NCI-H774 (cell line): ENCODE results near the gene RASSF4.

Experiments
- DNase-seq: peaks from one replicate; lab custom pipeline; 2025; lab: John Stamatoyannopoulos, UW

The RASSF4 gene

GRCh38 chr10:44975431-44976331 is 16.1 kb downstream of the RASSF4 start:
- no peak for DNase-seq

DNA sequence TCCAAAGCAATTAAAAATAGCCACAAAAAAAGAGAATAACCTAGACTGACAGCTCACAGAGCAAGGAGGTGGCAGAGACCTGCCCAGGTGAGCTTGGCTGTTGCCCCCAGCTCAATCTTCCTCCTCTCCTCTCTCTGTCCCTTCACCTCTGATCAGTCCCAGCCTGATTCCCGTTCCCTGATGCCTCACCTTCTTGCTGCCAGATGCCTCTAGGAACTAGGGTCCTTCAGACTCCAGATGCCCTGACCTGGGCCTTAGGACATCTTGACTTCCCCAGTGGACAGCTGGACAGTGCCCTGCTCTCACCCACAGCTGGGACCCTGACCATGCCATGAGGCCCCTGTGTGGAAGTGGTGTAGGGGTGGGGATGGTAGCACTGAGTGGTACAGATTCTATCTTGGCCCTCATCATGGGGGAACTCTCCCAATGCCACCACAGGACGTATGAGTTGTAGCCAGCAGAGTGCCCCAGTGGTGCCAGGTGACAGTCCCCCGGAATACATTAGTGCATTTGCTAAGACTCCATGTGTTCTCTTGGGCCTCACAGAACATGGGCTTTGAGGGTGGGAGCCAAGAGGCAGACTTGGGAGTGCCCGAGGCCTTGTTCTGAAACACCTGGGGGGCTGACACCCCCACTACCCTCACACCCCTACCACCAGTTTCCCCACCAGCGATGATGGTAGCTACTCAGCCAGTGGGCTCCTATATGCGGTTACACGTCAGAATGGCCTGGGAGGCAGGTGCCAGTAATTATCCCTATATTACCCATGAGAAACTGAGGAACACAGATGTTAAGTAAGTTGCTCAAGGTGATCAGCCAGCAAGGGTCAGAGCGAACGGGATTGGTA is 17.0 kb downstream of the RASSF4 start:
- DNase-seq, result no peak

DNA sequence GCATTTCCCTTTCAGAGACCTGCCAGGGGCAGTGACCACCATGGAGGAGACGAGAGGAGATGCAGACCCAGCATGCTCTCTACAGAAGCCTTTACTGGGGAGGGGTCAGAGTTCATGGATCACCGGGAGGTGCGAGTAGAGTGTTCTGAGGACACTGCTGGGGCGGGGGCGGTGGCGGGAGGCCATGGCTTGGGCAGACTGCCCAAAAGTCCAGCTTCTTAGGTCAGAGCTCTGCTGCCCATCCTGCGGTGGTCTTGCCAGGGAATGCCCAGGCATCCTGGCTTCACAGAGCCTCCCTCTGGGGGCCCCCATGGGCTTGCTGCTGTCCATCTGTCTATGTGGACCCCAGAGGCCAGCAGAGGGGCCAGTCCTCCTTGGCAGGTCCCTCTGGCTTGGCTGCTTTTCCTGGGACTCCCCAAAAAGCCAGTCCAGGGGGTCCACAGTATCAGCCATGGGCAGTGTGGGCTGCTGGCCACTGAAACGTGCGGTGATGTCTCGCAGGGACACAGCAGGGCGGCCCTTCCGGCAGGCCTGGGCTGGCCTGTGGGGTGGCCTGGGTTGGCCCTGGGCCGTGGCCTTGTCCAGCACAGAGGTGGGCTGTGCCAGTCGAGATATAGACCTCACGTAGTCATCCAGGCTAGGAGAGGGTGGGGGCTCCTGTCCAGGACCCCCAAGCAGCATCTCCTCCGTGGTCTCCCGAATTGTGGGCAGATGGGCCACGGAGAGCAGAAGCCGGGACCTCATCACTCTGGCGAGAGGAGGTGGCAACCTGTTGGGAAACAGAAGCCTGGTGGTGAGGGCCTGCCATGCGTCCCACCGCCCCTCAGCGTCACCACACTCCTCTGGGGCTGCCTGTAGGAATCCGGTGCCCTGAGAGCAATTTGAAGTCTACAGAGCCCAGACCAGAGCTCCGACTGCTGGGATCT is 17.9 kb downstream of the RASSF4 start:
- no peak for DNase-seq

GRCh38 chr10:44978213-44978569 is 18.6 kb downstream of the RASSF4 start:
- no peak for DNase-seq

DNA sequence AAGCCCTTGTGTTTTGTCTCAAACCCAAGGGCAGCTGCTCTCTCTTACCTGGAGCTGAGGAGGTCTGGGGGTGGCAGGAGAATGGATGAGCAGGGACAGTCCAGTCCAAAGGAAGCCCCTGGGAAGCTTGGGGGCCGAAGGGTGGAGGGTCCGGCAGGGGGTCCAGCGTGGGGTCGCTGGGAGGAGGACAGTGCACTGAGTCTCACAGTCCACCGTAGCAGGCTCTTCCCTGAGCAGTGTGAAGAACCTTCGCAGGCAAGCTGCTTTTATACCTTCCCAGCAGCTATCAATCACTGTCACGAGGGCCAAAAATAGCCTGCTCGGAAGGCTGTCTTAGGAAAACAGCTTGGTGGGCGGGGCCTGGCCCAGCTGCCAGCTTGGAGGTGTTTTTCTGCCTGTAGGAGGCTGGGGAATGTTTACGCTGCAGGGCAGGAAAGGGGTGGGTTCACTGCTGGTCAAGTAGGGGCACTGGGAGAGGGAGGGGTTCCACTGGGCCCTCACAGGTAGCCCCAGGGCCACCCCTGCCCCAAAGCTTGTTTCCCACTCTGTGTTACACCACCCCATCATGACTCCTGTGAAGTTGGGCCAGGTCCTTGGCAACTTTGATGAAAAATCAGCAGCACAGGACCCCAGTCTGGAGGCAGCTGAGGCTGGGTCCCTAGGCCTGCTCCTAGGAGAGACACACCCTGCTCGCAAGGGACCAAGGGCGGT is 19.1 kb downstream of the RASSF4 start, which contains the start of gene DEPP1:
Gene DEPP1, minus strand, starts transcription at position 240 of the 711 bp plus-strand sequence. CDS start 779 bp downstream, outside the sequence.
- DNase-seq, result peak; percentile 92

DNA sequence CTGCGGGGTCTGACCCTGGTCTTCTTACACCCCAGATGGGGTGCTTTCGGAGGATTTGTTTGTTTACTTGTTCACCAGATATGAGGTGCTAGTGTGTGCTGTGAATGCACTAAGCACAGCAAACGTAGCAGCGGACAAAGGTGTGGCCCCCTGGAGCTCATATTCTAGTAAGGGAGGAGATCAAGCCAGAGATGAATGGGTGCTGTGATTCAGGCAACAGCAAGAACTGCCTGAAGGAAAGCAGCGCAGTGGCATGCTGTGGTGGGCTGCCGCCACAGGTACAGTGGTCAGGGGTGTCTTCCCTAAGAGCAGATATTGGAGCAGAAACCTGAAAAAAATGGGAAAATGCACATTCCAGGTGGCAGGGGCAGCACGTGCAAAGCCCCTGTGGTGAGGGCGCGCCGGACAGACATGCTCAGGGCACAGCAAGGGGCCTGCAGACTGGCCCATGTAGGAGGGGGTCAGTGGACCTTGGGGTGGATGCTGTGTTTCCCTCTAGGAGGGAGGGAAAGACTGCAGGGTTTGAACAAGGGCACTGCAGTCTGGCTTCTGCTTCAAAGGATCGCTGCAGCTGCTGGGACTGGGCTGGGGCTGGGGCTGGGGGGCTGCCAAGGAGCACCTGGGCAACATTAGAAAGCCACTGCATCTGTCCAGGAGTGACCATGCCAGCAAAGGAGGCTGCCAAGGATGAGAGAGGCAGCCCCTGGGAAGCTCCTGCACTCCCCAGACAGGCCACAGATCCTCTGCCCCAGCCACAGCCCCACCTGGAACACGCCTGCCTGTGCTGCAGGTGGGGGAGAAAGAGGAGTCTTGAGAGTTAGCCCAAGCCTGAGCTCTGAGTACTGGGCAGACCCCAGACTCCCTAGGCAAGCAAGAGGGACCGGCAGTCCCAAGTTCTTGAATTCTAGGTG is 19.9 kb downstream of the RASSF4 start:
- DNase-seq, result no peak

- no peak for DNase-seq
These were observed 20.9 kb downstream of the RASSF4 start for GRCh38 chr10:44980309-44981171.

- DNase-seq, result no peak
These were observed 21.8 kb downstream of the RASSF4 start for GRCh38 chr10:44981172-44982113.

- no peak for DNase-seq
These were observed 22.5 kb downstream of the RASSF4 start for GRCh38 chr10:44982114-44982460.

GRCh38 chr10:44982496-44982895 is 22.9 kb downstream of the RASSF4 start:
- DNase-seq, result no peak

- no peak for DNase-seq
These were observed 23.7 kb downstream of the RASSF4 start for GRCh38 chr10:44983066-44983894.

DNA sequence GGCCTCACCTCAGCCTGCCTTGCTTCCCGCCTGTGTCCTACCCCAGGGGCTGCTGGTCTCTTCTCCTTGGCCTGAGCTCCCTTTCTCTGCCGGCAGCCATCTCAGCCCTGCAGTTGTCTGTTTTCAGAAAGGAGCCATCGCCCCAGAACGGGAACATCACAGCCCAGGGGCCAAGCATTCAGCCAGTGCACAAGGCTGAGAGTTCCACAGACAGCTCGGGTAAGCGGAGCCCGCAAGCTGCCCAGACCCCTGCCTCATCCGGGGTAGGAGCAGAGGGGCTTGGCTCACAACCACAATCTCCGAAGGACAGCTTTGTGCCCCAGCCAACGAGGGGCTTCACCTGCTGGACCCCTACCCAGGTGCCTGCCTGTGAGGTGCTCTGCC is 24.3 kb downstream of the RASSF4 start:
- no peak for DNase-seq

- DNase-seq, result no peak
These were observed 25.1 kb downstream of the RASSF4 start for GRCh38 chr10:44984671-44985101.

DNA sequence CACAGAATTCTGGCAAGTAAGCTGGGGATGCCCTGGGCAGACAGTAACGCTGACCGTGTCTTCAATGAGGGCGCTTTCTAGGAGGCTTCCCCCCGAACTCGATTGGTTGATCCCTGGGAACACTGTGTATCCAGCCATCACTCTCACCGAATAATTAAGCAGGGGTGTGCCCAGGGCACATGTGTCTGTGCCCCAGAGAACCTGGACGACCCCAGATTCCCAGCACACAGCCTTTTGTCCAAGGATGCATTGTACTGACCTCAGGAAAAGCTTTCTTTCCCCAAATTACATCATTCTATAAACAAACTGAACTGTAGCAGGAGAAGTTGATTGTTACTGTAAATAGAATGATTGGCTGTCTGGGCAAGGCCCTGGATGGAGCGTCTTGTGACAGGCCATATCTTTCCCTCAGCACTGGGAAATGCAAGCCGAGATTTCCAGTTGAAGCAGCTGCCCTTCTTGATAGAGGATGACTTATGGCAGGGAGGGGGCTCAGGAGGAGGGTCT is 25.6 kb downstream of the RASSF4 start:
- no peak for DNase-seq

- DNase-seq, result no peak
These were observed 26.6 kb downstream of the RASSF4 start for GRCh38 chr10:44986179-44986578.

DNA sequence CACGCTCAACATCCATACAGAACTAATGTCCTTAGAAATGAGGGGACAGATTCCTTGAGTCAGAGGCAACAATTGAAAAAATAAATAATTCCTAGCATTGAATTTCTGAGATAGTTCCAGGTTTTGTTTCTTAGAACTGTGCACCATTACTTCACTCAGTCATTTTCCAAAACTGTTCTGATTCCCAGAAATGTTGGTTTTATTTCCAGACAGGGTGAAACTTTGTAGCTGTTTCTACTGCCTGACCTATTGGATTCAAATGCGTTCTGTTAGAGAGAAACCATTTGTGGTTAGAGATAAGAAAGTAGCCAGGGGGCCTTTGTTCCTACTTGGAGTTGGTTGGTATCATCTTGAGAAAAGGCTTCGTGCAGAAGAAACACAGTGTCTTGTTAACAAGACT is 27.1 kb downstream of the RASSF4 start:
- DNase-seq, result no peak
